Keratinocyte (primary cell): ENCODE data around the gene RNF144B. TPM values are rescaled to one million over a fixed set of nuclear protein-coding genes. Genes with fewer than 3 reads are reported as not detected.

Experiments used
- DNase-seq: peaks from one replicate; pipeline ENCODE4 v3.0.0-alpha.2; 2011; ENCODE audit warnings: low read depth, missing footprints, low spot score
- FAIRE-seq: peaks from 2 replicates; lab custom pipeline; 2011; peaks lifted over from hg19 to GRCh38; lab: Jason Lieb, UNC
- H2AFZ ChIP-seq: 2 replicates; pipeline ENCODE4 v1.6.0; 2012; ENCODE audit warnings: low read length, control low read depth, inconsistent platforms; ENCODE audit not compliant: control insufficient read depth
- H3K27ac ChIP-seq: 2 replicates; pipeline ENCODE4 v1.5.1; 2011; ENCODE audit warnings: low read length; ENCODE audit not compliant: control insufficient read depth, insufficient read depth
- H3K27me3 ChIP-seq: 3 replicates; pipeline ENCODE4 v1.6.0; 2011; ENCODE audit warnings: low read length; ENCODE audit not compliant: control insufficient read depth, insufficient read depth; ENCODE audit errors: extremely low read depth
- H3K36me3 ChIP-seq, 2 experiments: 2 replicates in 1 of 2; 3 replicates in 1 of 2; pipeline ENCODE4 v1.5.1; 2011; ENCODE audit warnings: low read length in 2 of 2, mild to moderate bottlenecking in 1 of 2; ENCODE audit not compliant: control insufficient read depth in 2 of 2, insufficient read depth in 2 of 2; ENCODE audit errors: extremely low read depth in 1 of 2
- H3K4me1 ChIP-seq: 3 replicates; pipeline ENCODE4 v1.5.1; 2011; ENCODE audit warnings: low read length; ENCODE audit not compliant: control insufficient read depth, insufficient read depth; ENCODE audit errors: extremely low read depth
- H3K4me2 ChIP-seq: 3 replicates; pipeline ENCODE4 v1.6.0; 2011; ENCODE audit warnings: low read depth, low read length; ENCODE audit not compliant: control insufficient read depth, insufficient read depth; ENCODE audit errors: extremely low read depth
- H3K4me3 ChIP-seq, 3 experiments: fragments of 200-600 bp in 1 of 3; sonication (generic) in 1 of 3; 2 replicates in 2 of 3; 3 replicates in 1 of 3; pipeline ENCODE4 v1.5.1; 2011 to 2016; ENCODE audit warnings: low read length in 3 of 3, mild to moderate bottlenecking in 3 of 3, control low read depth in 2 of 3, inconsistent platforms in 1 of 3, low read depth in 1 of 3, mixed read lengths in 1 of 3, mixed run types in 1 of 3, moderate library complexity in 1 of 3; ENCODE audit not compliant: control insufficient read depth in 2 of 3, insufficient read depth in 2 of 3; ENCODE audit errors: extremely low read depth in 1 of 3
- H3K79me2 ChIP-seq: 2 replicates; pipeline ENCODE4 v1.6.0; 2012; ENCODE audit warnings: low read length; ENCODE audit not compliant: control insufficient read depth, insufficient read depth
- H3K9ac ChIP-seq: 3 replicates; pipeline ENCODE4 v1.6.0; 2011; ENCODE audit warnings: low read length; ENCODE audit not compliant: control insufficient read depth, insufficient read depth; ENCODE audit errors: extremely low read depth
- H3K9me1 ChIP-seq: 3 replicates; pipeline ENCODE4 v1.6.0; 2011; ENCODE audit warnings: low read length; ENCODE audit not compliant: control insufficient read depth, insufficient read depth; ENCODE audit errors: extremely low read depth
- H3K9me3 ChIP-seq: 2 replicates; pipeline ENCODE4 v1.5.1; 2012; ENCODE audit warnings: low read depth, low read length; ENCODE audit not compliant: control insufficient read depth
- H4K20me1 ChIP-seq: 3 replicates; pipeline ENCODE4 v1.6.0; 2011; ENCODE audit warnings: low read length; ENCODE audit not compliant: control insufficient read depth, insufficient read depth; ENCODE audit errors: extremely low read depth
- CTCF ChIP-seq, 3 experiments: IDR thresholded peaks in 1 of 3; conservative IDR thresholded peaks in 1 of 3; optimal IDR thresholded peaks in 1 of 3; 2 replicates in 2 of 3; 3 replicates in 1 of 3; pipeline versions ENCODE3 to v1.5.1; 2011; ENCODE audit warnings: low read length in 3 of 3, mild to moderate bottlenecking in 3 of 3, moderate library complexity in 2 of 3, control low read depth in 1 of 3, inconsistent platforms in 1 of 3; ENCODE audit not compliant: insufficient read depth in 2 of 3; ENCODE audit errors: extremely low read depth in 1 of 3
- EZH2 ChIP-seq: IDR thresholded peaks from one replicate; pipeline ENCODE4 v1.6.1; 2012; ENCODE audit warnings: inconsistent platforms, mild to moderate bottlenecking, low read length, moderate library complexity
- dilution Hi-C: fragments of 300-500 bp; cut with MboI; formaldehyde crosslinking; loops from one replicate; pipeline ENCODE4 v1.7.0; 2020; ENCODE audit warnings: low sequenced_read_pairs; ENCODE audit not compliant: extremely low pct_ligation_motif_present
- polyA plus RNA-seq, 5 experiments: library from polyadenylated mRNA; depleted of rRNA in 3 of 5; stranded (reverse) in 3 of 5; stranded (forward) in 1 of 5; unstranded in 1 of 5; fragments of >200 nt; gene quantifications; 1 replicate in 1 of 5; 2 replicates in 3 of 5; 3 replicates in 1 of 5; pipeline versions ENCODE4 v1.2.1 to v1.2.3, GENCODE V29; 2011 to 2012; ENCODE audit warnings: missing spikeins in 2 of 5, low read depth in 1 of 5, low replicate concordance in 1 of 5

RNF144B gene
- polyA plus RNA-seq, 1 donor (not counting 4 experiments of a cell fraction or from before 2014, with no cell fraction given) = 9.0 TPM

- Histone ChIP-seq H2AFZ (no peak overlapping the region), H3K27me3 (no peaks in the 10 kb centered on the region), H3K9ac (no peak overlapping the region), H3K9me1 (no peaks in the 10 kb centered on the region), H4K20me1 (no peaks in the 10 kb centered on the region), H3K27ac (no peak overlapping the region), H3K36me3 (no peaks in the 10 kb centered on the region), H3K4me1 (no peaks in the 10 kb centered on the region), H3K4me3 (no peak overlapping the region), H3K79me2 (no peaks in the 10 kb centered on the region), H3K4me2 (no peak overlapping the region), H3K9me3 (no peaks in the 10 kb centered on the region)
- FAIRE-seq = no peak
- TF ChIP-seq EZH2 = no peak
- no peak for TF ChIP-seq CTCF (optimal IDR thresholded peaks at IDR 0.05 in 1 of 3, IDR thresholded peaks at IDR 0.05 in 1 of 3, conservative IDR thresholded peaks at IDR 0.05 in 1 of 3; ENCODE audit: extremely low read depth in 1 of 3, insufficient read depth in 2 of 3, low read length in 3 of 3)
- dilution Hi-C loops = no loop called here
- DNase-seq = no peak
Measured at GRCh38 chr6:18471232-18471964, 84.2 kb downstream of the RNF144B start.

- DNase-seq (no peak), FAIRE-seq (no peak)
- no peaks in the 10 kb centered on the region for H3K79me2 ChIP-seq
- no peak overlapping the region for H3K9ac ChIP-seq
- H4K20me1 ChIP-seq = no peaks in the 10 kb centered on the region
- no peaks in the 10 kb centered on the region for H3K9me3 ChIP-seq
- no peak overlapping the region for H3K27ac ChIP-seq
- H3K4me3 ChIP-seq = no peak overlapping the region
- H3K27me3 ChIP-seq = no peaks in the 10 kb centered on the region
- no peak for TF ChIP-seq EZH2
- no peak for TF ChIP-seq CTCF (optimal IDR thresholded peaks at IDR 0.05 in 1 of 3, IDR thresholded peaks at IDR 0.05 in 1 of 3, conservative IDR thresholded peaks at IDR 0.05 in 1 of 3; ENCODE audit: extremely low read depth in 1 of 3, insufficient read depth in 2 of 3, low read length in 3 of 3)
- H3K9me1 ChIP-seq = no peaks in the 10 kb centered on the region
- H3K4me1 ChIP-seq = peaks cover 9% of the 10 kb centered on the region
- H2AFZ ChIP-seq = no peak overlapping the region
- H3K36me3 ChIP-seq = no peaks in the 10 kb centered on the region
- dilution Hi-C loops = no loop called here
- H3K4me2 ChIP-seq = no peak overlapping the region
Measured at GRCh38 chr6:18472941-18473340, 85.8 kb downstream of the RNF144B start.
